Activated naive CD4-positive, alpha-beta T cell treated with Interleukin-2 at 50 U/mL for 16 hours (primary cell): Measurements from ENCODE around the gene AATF.

ENCODE experiments used
- DNase-seq: peaks from one replicate; pipeline ENCODE4 v3.0.0-alpha.2; 2020

Gene AATF

DNA sequence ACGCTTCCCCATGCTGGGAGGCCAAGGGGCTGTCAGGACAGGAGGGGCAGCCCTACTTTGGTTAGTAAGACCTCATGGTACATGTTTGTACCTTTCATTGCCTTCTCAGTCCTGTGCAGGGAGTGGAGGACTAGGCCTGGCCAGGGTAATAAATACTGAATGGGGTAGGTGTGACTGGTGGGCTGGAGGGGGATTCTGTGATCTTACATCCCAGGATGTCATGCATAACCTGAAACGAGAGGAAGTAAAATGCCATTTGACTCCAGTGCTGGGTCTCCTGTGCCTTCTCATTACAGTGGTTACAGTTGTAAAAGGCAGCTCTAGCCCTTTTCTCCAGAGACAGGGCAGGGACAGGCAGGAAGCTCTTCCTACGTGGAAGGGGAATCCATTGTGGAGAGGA is 138.2 kb downstream of the AATF start:
- no peak for DNase-seq

DNA sequence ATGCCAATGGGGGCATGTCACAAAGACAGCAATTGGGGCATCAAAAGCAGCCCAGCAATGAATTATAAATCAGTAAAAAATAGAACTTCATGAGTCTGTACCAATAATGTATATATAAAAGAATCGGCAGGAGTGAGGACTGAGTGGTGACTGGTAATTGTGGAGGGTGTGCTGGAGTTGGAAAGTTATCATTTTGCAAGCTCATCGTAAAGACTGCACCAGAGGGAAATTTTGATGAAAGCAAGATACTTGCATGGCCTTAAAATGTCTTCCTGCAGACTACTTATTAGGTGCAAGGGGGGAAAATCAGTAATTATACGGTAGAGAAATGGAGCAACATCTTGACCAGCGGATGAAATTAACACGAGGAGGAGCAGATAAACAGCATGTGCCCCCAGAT is 138.9 kb downstream of the AATF start:
- no peak for DNase-seq

DNA sequence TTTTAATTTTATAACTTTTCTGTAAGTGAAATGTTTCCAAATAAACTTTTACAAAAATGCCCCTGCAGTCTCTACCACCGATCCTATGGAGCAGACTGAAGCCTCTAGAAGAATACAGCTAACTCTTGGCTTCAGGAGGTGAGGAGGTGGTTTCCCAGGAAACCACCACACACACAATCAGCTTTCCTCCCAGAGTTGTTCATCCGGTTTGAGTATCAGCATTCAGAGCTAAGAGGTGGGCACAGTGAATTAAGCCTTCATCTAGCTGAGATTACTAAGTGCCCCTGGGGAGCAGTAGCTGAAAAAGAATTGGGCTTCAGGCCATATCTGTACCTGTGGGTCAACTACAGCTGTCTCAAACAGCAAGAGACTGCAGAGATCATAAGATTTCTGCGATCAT is 139.7 kb downstream of the AATF start:
- DNase-seq: no peak

DNA sequence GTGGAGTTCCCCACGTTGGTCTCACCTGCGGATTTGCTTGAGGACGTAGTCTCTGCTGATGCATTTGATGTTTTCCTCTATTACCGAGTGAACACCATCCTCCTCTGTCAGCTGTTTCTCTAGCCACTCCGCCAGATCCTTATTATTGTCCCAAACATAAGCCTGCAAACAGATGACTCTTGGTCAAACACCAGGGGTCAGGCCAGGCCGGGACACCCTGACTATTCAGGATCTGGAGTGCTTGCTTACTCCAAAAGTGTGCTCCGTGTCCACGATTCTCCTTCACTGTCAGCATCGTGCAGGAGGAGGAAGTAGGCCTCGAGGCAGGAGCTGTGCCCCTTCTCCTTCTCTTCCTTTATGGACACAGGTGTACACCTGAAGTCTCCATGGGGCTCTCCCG is 140.2 kb downstream of the AATF start:
- no peak for DNase-seq

DNA sequence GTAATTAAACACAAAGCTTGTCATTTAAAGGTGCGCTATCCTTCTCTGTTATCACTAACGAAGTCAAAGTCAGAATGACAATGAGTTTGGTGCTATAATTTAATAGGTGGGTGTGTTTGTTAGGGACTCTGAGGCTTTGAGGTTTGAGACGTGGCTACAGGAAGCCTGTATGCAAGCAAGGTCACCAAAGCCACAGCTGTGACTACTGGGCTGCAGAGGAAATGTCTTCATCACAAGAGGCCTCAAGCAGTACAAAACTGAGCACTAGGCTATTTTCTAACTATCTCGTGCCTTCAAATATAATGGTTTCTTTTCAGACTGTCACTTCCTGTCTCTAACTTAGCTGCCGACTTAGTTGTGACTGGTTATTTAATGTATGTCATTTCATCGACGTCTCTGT is 141.2 kb downstream of the AATF start:
- peak; percentile 47 for DNase-seq

DNA sequence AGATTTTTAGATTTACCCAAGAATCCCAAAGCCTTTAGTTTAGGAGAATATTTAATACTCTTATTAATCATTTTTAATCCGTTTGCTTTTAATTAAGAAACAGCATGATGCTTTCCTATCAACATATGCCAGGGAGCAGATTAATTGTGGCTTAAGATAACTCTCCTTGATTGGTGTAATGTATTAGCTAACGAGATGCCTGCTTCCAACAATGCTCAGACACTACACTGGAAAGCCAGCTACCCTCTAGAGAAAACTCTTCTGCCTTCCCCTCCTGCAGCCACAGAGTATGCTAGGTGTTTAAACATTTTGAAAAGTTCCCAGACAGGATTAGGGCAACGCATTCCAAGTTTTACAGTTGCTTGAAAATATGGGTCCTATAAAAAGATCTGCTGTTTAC is 142.2 kb downstream of the AATF start:
- no peak for DNase-seq

DNA sequence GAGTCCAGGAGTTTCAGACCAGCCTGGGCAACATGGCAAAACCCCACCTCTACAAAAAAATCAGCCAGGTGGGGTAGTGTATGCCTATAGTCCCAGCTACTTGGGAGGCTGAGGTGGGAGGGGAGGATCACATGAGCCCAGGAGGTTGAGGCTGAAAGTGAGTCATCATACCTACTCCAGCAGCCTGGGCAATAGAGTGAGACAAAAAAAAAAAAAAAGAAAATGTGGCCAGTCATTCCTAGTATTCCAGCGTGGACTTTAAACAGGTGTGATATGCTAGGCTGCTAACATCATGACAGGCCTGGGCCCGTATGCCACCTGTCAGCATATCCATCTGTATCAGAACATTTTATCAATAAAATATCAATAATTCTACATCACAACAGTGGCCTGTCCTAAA is 143.3 kb downstream of the AATF start:
- DNase-seq: no peak

DNA sequence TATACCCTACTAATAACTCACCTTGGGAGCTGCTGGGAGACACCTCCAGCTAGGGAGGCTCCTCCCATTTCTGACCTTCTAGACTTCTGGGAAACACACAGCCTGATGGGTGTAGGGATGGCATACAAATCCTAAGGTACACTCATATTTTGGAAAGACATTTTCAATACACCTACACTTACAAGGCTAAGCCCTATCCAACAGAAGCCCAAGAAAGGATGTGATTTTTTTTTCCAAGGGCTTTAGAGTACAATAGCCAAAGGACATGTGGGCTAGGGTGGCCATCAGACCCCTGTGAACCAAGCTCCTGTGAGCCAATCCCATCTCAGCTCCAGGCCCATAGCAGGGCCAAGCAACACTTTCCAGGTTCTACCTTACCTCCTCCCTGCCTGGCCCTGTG is 143.9 kb downstream of the AATF start:
- DNase-seq: no peak

DNA sequence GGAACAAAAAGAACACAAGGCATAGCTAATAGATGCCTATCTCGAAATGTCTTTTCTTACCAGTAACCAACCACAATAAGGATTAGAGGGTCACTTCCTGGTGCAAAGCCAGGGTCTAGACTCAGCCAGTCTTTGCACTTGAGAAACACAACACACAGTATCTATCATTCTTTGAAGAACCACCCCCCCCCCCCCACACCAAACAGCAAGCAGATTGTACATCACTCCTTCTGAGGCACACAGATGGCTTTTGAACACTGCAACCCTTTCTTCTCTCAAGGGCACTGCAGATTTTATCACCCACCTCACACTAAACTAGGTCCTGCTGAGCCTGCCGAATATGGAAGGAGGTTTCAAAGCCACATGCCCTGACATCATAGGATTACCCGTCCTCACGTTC is 145.6 kb downstream of the AATF start:
- DNase-seq: no peak

DNA sequence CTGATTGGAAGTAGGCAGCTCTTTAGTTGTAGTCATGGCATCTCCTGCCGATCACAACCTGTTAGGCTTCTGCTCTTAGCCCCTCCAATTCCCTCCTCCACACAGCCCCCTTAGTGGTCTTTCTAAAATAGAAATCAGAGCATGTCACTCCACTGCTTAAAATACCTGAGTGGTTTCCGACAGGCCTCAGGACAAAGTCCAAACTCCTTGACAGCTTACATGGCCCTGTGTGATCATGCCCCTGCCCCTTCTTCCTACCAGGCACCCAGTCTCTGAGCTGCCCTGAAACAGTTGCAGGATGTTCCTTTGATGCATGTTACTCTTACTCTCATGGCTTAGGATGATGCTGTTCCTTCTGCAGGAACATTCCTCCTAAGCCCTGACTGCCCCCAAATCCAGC is 147.3 kb downstream of the AATF start:
- DNase-seq: no peak

DNA sequence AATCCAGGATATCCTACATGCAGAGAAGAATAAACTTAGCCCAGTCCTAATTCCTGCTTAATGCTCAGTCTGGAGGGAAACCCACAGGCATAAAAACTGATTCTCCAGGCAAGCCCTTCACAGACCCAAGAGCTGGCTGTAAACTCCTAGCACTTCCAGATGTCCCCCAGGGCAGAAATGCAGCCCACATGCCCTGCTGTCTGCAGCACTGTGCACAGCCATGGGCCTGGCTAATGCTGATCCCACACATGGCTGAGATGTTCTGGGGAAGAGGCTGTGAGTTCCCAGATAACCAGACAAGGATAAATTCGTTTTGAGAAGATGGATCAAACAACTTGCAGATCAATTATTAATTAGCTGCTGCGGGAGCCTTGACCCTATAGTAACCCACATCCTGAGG is 148.4 kb downstream of the AATF start:
- DNase-seq: no peak

DNA sequence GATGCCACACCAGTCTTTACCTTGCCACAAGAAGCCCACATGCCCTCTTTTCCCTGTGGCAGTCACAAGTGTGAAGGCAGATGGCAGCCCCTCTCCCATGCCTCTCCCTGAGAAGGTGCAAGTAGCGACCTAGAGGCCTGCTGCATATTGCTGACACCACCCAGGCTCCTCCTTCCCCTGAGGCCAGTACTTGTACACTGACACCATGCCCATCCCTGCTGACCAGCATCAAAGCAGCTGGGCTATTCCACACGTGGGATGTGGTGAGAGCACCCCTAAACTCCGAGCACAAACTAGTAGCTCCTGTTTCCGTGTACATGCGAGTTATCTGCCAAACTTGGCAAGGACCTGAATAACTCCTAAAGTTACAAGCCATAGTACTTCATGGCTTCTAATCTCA is 149.4 kb downstream of the AATF start:
- no peak for DNase-seq

DNA sequence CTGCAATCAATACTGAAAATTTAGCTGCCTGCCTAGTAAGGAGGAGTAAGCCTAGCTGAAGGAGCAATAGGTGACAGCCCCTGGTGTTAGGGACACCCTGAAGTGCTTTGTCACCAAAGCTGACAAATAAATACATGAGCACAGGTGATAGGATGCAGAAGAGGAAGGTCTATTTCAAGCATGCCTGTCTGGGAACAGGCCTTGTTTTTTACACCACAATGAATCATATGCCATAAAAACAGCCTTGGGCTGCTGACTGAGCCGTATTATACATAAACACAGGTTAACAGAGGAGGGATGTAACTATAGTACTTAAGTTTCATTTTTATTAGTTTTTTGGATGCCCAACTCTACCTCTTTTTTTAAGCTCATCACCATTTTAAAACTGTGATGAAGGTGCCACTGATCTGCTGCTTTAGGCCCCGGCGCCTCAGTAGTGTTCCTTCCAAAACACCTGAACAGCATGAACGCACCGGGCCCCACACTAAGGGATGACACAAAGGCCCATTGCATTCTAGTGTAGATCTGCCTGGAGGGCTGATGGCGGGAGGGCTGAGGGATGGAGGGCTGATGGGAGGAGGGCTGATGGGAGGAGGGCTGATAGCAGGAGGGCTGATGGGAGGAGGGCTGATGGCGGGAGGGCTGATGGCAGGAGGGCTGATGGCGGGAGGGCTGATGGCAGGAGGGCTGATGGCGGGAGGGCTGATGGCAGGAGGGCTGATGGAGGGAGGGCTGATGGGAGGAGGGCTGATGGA is 150.3 kb downstream of the AATF start:
- DNase-seq: no peak

DNA sequence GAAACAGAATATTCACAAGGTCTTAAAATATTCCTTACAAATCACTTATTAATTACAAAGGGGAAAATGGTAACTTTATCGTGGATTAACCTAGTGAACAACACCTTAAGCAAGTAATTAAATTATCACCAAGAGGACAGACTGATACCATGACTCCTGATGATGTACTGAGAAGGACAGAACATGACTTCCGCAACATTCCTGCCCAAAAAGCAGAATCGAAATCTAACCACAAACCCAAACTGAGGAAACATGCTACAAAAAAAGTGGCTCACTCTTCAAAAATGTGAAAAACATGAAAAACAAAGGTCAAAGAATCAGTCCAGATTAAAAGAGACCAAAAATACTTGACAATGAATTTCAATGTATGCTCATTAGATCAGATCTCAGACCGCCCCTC is 151.5 kb downstream of the AATF start:
- DNase-seq: no peak

DNA sequence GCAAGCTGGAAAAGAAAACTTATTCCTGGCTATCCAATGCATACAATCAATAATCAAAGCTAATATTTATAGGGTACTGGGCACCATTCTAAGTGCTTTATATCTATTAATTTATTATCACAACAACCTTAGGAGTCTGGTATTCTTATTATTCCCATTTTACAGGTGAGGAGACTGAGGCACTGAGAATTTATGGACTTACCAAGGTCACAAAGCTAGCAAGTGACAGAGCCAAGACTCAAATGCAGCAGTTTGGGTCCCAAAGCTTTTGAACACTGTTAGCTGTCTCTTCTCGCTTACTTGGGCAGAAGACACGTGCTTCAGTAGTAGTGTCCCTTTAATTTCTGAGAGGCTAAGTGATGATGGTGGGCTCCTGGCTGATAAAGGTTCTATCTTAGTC is 152.6 kb downstream of the AATF start:
- no peak for DNase-seq

DNA sequence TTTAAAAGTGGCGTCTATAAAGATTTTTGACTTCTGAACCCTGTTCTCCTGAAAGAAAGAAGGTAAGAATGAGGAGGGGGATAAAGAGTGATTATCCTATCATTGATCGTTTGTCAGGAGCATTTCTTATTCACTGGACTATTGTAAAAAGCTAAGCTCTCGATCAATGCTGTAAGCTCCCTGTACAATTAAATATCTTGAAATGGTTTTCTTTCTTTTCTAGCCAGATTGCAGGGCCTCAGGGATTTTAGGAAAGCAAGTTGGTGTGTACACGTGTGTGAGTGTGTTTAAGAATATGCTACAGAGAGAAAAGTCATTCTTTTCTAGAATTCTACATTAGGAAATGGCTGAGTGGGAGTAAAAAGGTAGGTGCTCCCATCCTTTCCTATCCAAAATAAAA is 154.5 kb downstream of the AATF start:
- no peak for DNase-seq

DNA sequence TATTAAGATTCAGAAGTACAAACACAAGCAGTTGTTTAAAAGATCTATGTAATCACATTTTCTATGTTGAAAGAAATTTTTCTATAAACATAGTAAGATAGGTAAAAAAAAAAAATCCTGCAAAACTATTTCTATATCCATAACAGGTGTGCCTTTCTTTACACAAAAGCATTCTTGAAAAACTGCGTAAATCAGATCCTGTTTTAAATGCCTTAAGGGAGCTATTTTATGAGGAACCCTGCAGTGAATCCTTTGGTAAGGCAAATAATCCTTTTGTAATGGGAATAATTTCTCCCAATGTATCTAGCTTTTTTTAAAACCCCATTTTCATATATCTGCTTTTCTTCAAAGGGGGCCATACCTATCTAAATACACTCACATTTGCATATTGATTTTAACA is 157.3 kb downstream of the AATF start:
- DNase-seq: no peak
